Measurements from ENCODE around the gene ITGB6.

Gene ITGB6

DNA sequence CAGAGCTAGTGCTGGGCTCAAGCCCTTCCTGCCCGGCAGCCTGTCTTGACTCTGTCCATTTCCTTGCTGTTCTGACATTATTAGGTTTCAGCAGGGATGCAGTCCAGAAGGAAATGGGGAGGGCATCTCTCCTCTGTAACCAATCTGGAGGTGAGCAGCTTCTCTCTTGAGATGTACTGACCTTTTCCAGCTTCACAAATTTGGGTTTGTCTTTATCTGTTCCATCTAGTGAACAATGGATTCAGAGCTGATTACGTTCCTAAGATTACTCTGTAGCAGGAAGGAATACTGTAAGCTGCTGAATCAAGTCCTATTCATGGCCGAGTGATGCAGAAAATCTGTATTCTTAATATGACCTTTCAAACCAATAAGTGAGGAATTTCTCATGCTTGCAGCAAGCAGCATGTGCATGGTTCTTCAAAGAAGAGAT is 148.7 kb downstream of the ITGB6 start:
- DNase-seq (ENCODE audit: low read depth): no peak

DNA sequence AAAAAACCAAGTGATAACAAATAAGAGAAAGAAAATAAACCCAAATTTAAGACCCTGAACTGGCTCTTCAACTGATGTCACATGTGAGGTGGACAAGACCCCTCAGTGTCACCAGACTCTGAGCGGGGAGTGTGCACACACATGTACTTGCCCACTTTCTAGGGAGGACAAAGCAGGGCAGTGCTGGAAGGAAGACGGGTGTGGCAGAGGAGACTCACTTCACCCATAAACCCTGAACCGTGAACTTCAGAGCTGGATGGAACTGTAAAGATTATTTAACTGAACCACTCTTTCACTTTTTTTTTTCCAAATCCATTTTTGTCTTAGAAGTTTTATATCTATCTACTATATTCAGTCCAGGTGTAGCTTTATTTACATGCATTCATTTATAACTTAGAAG is 149.9 kb downstream of the ITGB6 start:
- DNase-seq (ENCODE audit: low read depth): no peak
